IMR-90 (cell line): Measurements from ENCODE around the gene AK2. TPM values are rescaled to one million over a fixed set of nuclear protein-coding genes. Genes with fewer than 3 reads are reported as not detected.

Source experiments
- ATAC-seq: fragments of 200-7000 bp; cut with Tn5 transposase; 2 replicates; pipeline ENCODE4 v1.9.1; 2020; ENCODE audit warnings: low read depth, mild to moderate bottlenecking, moderate library complexity
- BruUV-seq: library from RNA; stranded (reverse); fragments of 400-500 nt; replicated peaks from 2 replicates; lab custom pipeline; 2021; lab: Mats Ljungman, UMichigan
- CTCF ChIA-PET: fragments of 300-600 bp; formaldehyde crosslinking; extraction: SDS; loops from one replicate; lab custom pipeline; 2021; ENCODE audit warnings: antibody characterized with exemption; lab: Yijun Ruan, JAX
- POLR2A ChIA-PET: fragments of 300-600 bp; sonication (Branson Sonifier 250); formaldehyde crosslinking; loops from one replicate; lab custom pipeline; 2022; ENCODE audit warnings: antibody characterized with exemption; ENCODE audit not compliant: unreplicated experiment; lab: Charles Lee
- DNase-seq: peaks from one replicate; pipeline ENCODE4 v3.0.0; 2013
- H2AFZ ChIP-seq: replicated peaks from 2 replicates; pipeline ENCODE3; 2013; ENCODE audit warnings: low read length, mild to moderate bottlenecking; ENCODE audit not compliant: poor library complexity
- H2AK5ac ChIP-seq: 2 replicates; pipeline ENCODE4 v1.6.1; 2013; ENCODE audit warnings: low read depth, low read length, inconsistent platforms
- H2AK9ac ChIP-seq: replicated peaks from 2 replicates; pipeline ENCODE3; 2013; ENCODE audit warnings: mild to moderate bottlenecking, low read depth, low read length, moderate library complexity; ENCODE audit not compliant: poor library complexity
- H2BK120ac ChIP-seq: 2 replicates; pipeline ENCODE4 v1.6.1; 2013; ENCODE audit warnings: low read depth, low read length, inconsistent platforms
- H2BK15ac ChIP-seq: 3 replicates; pipeline ENCODE4 v1.6.1; 2013; ENCODE audit warnings: low read depth, low read length, inconsistent platforms
- H2BK20ac ChIP-seq: 2 replicates; pipeline ENCODE4 v1.6.1; 2013; ENCODE audit warnings: low read depth, mild to moderate bottlenecking, inconsistent platforms, low read length, moderate library complexity
- H2BK5ac ChIP-seq: 2 replicates; pipeline ENCODE4 v1.6.1; 2013; ENCODE audit warnings: mild to moderate bottlenecking, low read depth, low read length, inconsistent platforms; ENCODE audit not compliant: poor library complexity, severe bottlenecking
- H3K14ac ChIP-seq: replicated peaks from 2 replicates; pipeline ENCODE4 v1.6.1; 2013; ENCODE audit warnings: low read depth, low read length, inconsistent platforms
- H3K18ac ChIP-seq: 2 replicates; pipeline ENCODE4 v1.6.1; 2013; ENCODE audit warnings: low read depth, low read length, control low read depth
- H3K23ac ChIP-seq: 2 replicates; pipeline ENCODE4 v1.6.1; 2013; ENCODE audit warnings: low read depth, low read length, inconsistent platforms
- H3K27ac ChIP-seq: 2 replicates; pipeline ENCODE4 v1.5.1; 2013; ENCODE audit warnings: mild to moderate bottlenecking, control low read depth, low read length; ENCODE audit not compliant: insufficient read depth
- H3K27me3 ChIP-seq: 2 replicates; pipeline ENCODE4 v1.6.1; 2013; ENCODE audit warnings: low read length; ENCODE audit not compliant: control insufficient read depth, insufficient read depth
- H3K36me3 ChIP-seq: 2 replicates; pipeline ENCODE4 v1.6.1; 2013; ENCODE audit warnings: low read length, mixed read lengths; ENCODE audit not compliant: control insufficient read depth, insufficient read depth
- H3K4ac ChIP-seq: 2 replicates; pipeline ENCODE4 v1.6.1; 2013; ENCODE audit warnings: low read depth, low read length, inconsistent platforms
- H3K4me1 ChIP-seq: 2 replicates; pipeline ENCODE4 v1.6.1; 2013; ENCODE audit warnings: low read length, mixed read lengths; ENCODE audit not compliant: control insufficient read depth, insufficient read depth
- H3K4me2 ChIP-seq: 2 replicates; pipeline ENCODE4 v1.6.1; 2013; ENCODE audit warnings: low read depth, mild to moderate bottlenecking, control low read depth, low read length, moderate library complexity
- H3K4me3 ChIP-seq: 2 replicates; pipeline ENCODE4 v1.5.1; 2013; ENCODE audit warnings: low read depth, mild to moderate bottlenecking, control low read depth, low read length, moderate library complexity; ENCODE audit not compliant: insufficient read depth
- H3K56ac ChIP-seq: 2 replicates; pipeline ENCODE4 v1.6.1; 2013; ENCODE audit warnings: low read length, inconsistent platforms; ENCODE audit not compliant: insufficient read depth; ENCODE audit errors: extremely low read depth
- H3K79me1 ChIP-seq, 2 experiments: 2 replicates each; pipeline ENCODE4 v1.6.1; 2013; ENCODE audit warnings: low read length in 2 of 2, inconsistent platforms in 1 of 2, low read depth in 1 of 2
- H3K9ac ChIP-seq: 2 replicates; pipeline ENCODE4 v1.6.1; 2013; ENCODE audit warnings: low read depth, low read length, control low read depth
- H3K9me1 ChIP-seq: 2 replicates; pipeline ENCODE4 v1.6.1; 2013; ENCODE audit warnings: low read length, inconsistent platforms; ENCODE audit not compliant: insufficient read depth
- H3K9me3 ChIP-seq: 2 replicates; pipeline ENCODE4 v1.6.1; 2013; ENCODE audit warnings: low read length; ENCODE audit not compliant: control insufficient read depth, insufficient read depth
- H4K20me1 ChIP-seq: 2 replicates; pipeline ENCODE4 v1.6.1; 2013; ENCODE audit warnings: low read length, inconsistent platforms; ENCODE audit not compliant: insufficient read depth
- H4K5ac ChIP-seq: 2 replicates; pipeline ENCODE4 v1.6.1; 2013; ENCODE audit warnings: mild to moderate bottlenecking, low read depth, low read length, control low read depth
- H4K8ac ChIP-seq, 2 experiments: 2 replicates each; pipeline ENCODE4 v1.6.1; 2013; ENCODE audit warnings: low read depth in 2 of 2, low read length in 2 of 2, control low read depth in 1 of 2, inconsistent platforms in 1 of 2
- H4K91ac ChIP-seq: 2 replicates; pipeline ENCODE4 v1.6.1; 2013; ENCODE audit warnings: low read depth, low read length, inconsistent platforms; ENCODE audit not compliant: insufficient read depth
- CEBPB ChIP-seq: IDR thresholded peaks from 2 replicates; pipeline ENCODE4 v1.6.1; 2012; ENCODE audit warnings: low read depth, low read length, improper control_type of control experiment
- CHD1 ChIP-seq: IDR thresholded peaks from 2 replicates; pipeline ENCODE4 v1.6.1; 2012; ENCODE audit warnings: low read depth, low read length, improper control_type of control experiment
- FOS ChIP-seq: fragments of 150-350 bp; IDR thresholded peaks from 2 replicates; pipeline ENCODE4 v1.6.1; 2016; ENCODE audit warnings: low read depth, low read length
- MAFK ChIP-seq: IDR thresholded peaks from 2 replicates; pipeline ENCODE4 v1.6.1; 2012; ENCODE audit warnings: low read depth, low read length, improper control_type of control experiment
- MAZ ChIP-seq: IDR thresholded peaks from 2 replicates; pipeline ENCODE4 v1.6.1; 2012; ENCODE audit warnings: low read depth, mild to moderate bottlenecking, low read length, improper control_type of control experiment, moderate library complexity, borderline replicate concordance
- MXI1 ChIP-seq: IDR thresholded peaks from 2 replicates; pipeline ENCODE4 v1.6.1; 2012; ENCODE audit warnings: low read depth, mild to moderate bottlenecking, low read length, moderate library complexity, borderline replicate concordance
- NFE2L2 ChIP-seq: fragments of 150-350 bp; IDR thresholded peaks from 2 replicates; pipeline ENCODE4 v1.6.1; 2016; ENCODE audit warnings: low read depth, mild to moderate bottlenecking, low read length
- POLR2A ChIP-seq: IDR thresholded peaks from 2 replicates; pipeline ENCODE4 v1.6.1; 2012; ENCODE audit warnings: mild to moderate bottlenecking, low read depth, low read length
- RAD21 ChIP-seq: IDR thresholded peaks from 2 replicates; pipeline ENCODE4 v1.6.1; 2012; ENCODE audit warnings: low read length, improper control_type of control experiment
- RCOR1 ChIP-seq: IDR thresholded peaks from 2 replicates; pipeline ENCODE4 v1.6.1; 2012; ENCODE audit warnings: mild to moderate bottlenecking, low read length, improper control_type of control experiment; ENCODE audit not compliant: insufficient replicate concordance
- RFX5 ChIP-seq: IDR thresholded peaks from 2 replicates; pipeline ENCODE4 v1.8.0; 2012; ENCODE audit warnings: low read depth, mild to moderate bottlenecking, low read length, moderate library complexity
- SMC3 ChIP-seq: fragments of 150-350 bp; IDR thresholded peaks from 2 replicates; pipeline ENCODE4 v1.6.1; 2016; ENCODE audit warnings: low read depth, mild to moderate bottlenecking, antibody characterized with exemption, low read length, moderate library complexity
- WGBS, 2 experiments: methylation state at CpG; one replicate each; pipeline versions ENCODE4 v1.1.5 to v1.1.7; 2013; ENCODE audit warnings: missing lambda C conversion rate in 2 of 2; ENCODE audit not compliant: insufficient read length in 1 of 2; ENCODE audit errors: extremely low coverage in 2 of 2; 5-methylcytosine and 5-hydroxymethylcytosine counted together
- dilution Hi-C: fragments of 300-500 bp; cut with HindIII; formaldehyde crosslinking; loops from one replicate; pipeline ENCODE4 v1.14.3; 2018; ENCODE audit warnings: low sequenced_read_pairs; ENCODE audit not compliant: unreplicated experiment
- in situ Hi-C: fragments of 300-500 bp; cut with MboI; formaldehyde crosslinking; loops from 3 replicates; pipeline ENCODE4 v1.14.3; 2019; ENCODE audit warnings: low sequenced_read_pairs, inconsistent platforms, mixed read lengths
- intact Hi-C: fragments of 100-400 bp; cut with micrococcal nuclease; formaldehyde crosslinking; loops from 2 replicates; pipeline ENCODE4 v1.10.0; 2022
- polyA plus RNA-seq, 3 experiments: library from polyadenylated mRNA; depleted of rRNA; stranded (reverse); fragments of >200 nt; gene quantifications; 2 replicates each; pipeline ENCODE4 v1.2.3, GENCODE V29; 2012; ENCODE audit warnings: low replicate concordance in 1 of 3
- total RNA-seq: library from RNA; depleted of rRNA; stranded (reverse); fragments of >200 nt; gene quantifications from 2 replicates; pipeline ENCODE4 v1.2.3, GENCODE V29; 2012
- TF ChIP-seq, protein P1 (sequence below): conservative IDR thresholded peaks from 2 replicates; pipeline ENCODE4 v1.5.1; 2012; ENCODE audit warnings: mild to moderate bottlenecking, low read depth, low read length, improper control_type of control experiment
- TF ChIP-seq, protein P2 (sequence below): fragments of 150-350 bp; IDR thresholded peaks from 2 replicates; pipeline ENCODE4 v1.6.1; 2016; ENCODE audit warnings: low read depth, mild to moderate bottlenecking, low read length, moderate library complexity, borderline replicate concordance

AK2 gene
- total and polyA plus RNA-seq, 2 of the 4 experiments (the other 2 are of a cell fraction): 118 to 203 TPM

DNA sequence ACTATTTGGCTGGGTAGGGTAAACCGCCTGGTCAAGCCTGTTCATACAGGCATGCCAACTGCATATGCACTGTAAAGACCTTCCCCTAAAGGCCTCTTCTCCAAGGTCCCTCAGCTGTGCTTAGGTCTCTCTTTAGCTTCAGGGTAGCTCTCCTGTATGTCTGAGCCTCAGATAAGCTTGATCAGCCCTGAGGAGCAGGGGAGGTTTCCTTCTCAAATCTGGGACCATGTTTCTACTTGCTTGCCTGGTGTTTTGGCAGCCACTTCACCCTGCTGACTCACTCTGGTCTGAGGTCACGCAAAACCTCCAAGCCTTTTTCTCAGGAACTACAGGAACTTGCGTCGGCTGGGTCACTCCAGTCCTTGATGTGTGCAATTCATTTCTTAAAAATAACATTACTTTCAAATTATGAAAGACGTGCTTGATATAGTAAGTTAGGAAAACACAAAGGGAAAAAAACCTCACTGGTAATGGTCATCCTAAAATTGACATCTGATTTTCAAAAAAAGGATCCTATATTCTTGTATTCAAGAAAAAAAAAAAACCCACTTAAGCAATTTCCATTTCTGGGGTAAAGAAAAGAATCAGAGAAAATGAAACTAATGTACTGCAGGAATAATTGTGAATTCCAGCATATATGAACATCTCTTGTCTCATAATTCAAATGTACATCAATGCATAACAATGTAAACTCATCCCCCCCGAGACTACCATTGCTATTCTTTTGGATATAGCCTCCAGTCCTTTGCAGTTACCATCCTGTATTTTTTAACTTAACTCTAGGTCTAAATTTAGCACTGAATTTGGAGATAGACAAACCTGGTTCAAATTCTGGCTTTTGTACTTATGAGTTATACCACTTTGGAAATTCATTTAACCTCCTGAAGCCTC, 47.3 kb downstream of the AK2 start:
- H2AFZ ChIP-seq: peak overlapping the region; percentile 71
- H2BK20ac ChIP-seq: peak overlapping the region; percentile 94
- no peak overlapping the region for H3K4me3 ChIP-seq
- peak overlapping the region; percentile 25 for H3K9ac ChIP-seq
- H2BK5ac ChIP-seq: peak overlapping the region; percentile 94
- peak overlapping the region; percentile 95 for H4K91ac ChIP-seq
- H3K4ac ChIP-seq: peak overlapping the region; percentile 97
- peak overlapping the region; percentile 28; the same call in 1 of the 2 replicates for H3K56ac ChIP-seq
- H3K9me1 ChIP-seq: peaks cover 26% of the 10 kb centered on the region
- peak overlapping the region; percentile 86 for H3K23ac ChIP-seq
- DNase-seq (peak; percentile 99), ATAC-seq (peak; percentile 63)
- H3K79me1 ChIP-seq: no peaks in the 10 kb centered on the region
- no CpG with 5 or more reads among the region's 6 CpGs for WGBS, 2 experiments
- H2BK15ac ChIP-seq: peak overlapping the region; percentile 77; the same call in 2 of the 3 replicates
- peak overlapping the region; percentile 90 for H3K14ac ChIP-seq
- H3K18ac ChIP-seq: peak overlapping the region; percentile 98
- dilution Hi-C loops (no loop called here), intact Hi-C loops (loop anchor here (2.0 kb wide), 1 partner anchor 27 kb away; no protein-coding TSS in a partner anchor), in situ Hi-C loops (no loop called here)
- peak overlapping the region; percentile 87 for H2AK5ac ChIP-seq
- H3K9me3 ChIP-seq: no peaks in the 10 kb centered on the region
- H3K27me3 ChIP-seq: no peaks in the 10 kb centered on the region
- H4K20me1 ChIP-seq: peaks cover 4% of the 10 kb centered on the region
- no TSS peak for BruUV-seq
- peak overlapping the region; percentile 79 for H3K27ac ChIP-seq
- peak overlapping the region; percentile 95 for H3K4me2 ChIP-seq
- peak overlapping the region; percentile 96 for H4K5ac ChIP-seq
- peak overlapping the region; percentile 90 for H2BK120ac ChIP-seq
- peaks cover 25% of the 10 kb centered on the region for H3K4me1 ChIP-seq
- peak overlapping the region; percentile 84 for H2AK9ac ChIP-seq
- H3K36me3 ChIP-seq: no peaks in the 10 kb centered on the region
- peak overlapping the region; percentile 20 to 74; a peak in 3 of 4 replicates for H4K8ac ChIP-seq
- CTCF ChIA-PET: interaction anchor here (0.7 kb wide), 1 partner anchor 73 kb away, joined by 3 read pairs; no protein-coding TSS in a partner anchor
- POLR2A ChIA-PET: no interaction called here
- TF ChIP-seq CEBPB: peak; percentile 72
- TF ChIP-seq RCOR1: no peak
- TF ChIP-seq, protein P1, sequence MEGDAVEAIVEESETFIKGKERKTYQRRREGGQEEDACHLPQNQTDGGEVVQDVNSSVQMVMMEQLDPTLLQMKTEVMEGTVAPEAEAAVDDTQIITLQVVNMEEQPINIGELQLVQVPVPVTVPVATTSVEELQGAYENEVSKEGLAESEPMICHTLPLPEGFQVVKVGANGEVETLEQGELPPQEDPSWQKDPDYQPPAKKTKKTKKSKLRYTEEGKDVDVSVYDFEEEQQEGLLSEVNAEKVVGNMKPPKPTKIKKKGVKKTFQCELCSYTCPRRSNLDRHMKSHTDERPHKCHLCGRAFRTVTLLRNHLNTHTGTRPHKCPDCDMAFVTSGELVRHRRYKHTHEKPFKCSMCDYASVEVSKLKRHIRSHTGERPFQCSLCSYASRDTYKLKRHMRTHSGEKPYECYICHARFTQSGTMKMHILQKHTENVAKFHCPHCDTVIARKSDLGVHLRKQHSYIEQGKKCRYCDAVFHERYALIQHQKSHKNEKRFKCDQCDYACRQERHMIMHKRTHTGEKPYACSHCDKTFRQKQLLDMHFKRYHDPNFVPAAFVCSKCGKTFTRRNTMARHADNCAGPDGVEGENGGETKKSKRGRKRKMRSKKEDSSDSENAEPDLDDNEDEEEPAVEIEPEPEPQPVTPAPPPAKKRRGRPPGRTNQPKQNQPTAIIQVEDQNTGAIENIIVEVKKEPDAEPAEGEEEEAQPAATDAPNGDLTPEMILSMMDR: no peak
- peak; percentile 90 for TF ChIP-seq FOS
- no peak; the same call in 1 of the 2 replicates for TF ChIP-seq POLR2A
- peak; percentile 77; the same call in 1 of the 2 replicates for TF ChIP-seq NFE2L2
- no peak for TF ChIP-seq MAZ
- TF ChIP-seq MXI1: no peak
- TF ChIP-seq, protein P2, sequence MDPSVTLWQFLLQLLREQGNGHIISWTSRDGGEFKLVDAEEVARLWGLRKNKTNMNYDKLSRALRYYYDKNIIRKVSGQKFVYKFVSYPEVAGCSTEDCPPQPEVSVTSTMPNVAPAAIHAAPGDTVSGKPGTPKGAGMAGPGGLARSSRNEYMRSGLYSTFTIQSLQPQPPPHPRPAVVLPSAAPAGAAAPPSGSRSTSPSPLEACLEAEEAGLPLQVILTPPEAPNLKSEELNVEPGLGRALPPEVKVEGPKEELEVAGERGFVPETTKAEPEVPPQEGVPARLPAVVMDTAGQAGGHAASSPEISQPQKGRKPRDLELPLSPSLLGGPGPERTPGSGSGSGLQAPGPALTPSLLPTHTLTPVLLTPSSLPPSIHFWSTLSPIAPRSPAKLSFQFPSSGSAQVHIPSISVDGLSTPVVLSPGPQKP: no peak
- no peak; the same call in 1 of the 2 replicates for TF ChIP-seq SMC3
- no peak for TF ChIP-seq MAFK
- no peak for TF ChIP-seq RFX5
- no peak for TF ChIP-seq RAD21
- no peak for TF ChIP-seq CHD1
